OCI-LY3 (cell line): ENCODE results near the gene OR10H1.
"Not testable (repeated sequence)": the region's sequence is repeated elsewhere in the genome, so short reads cannot be mapped to it uniquely, and the experiment has no call there.

Experiments
- CTCF ChIP-seq: fragments of 200-600, 300-600 bp; sonication (generic); IDR thresholded peaks from 2 replicates; pipeline ENCODE4 v1.5.1; 2014; ENCODE audit warnings: antibody characterized with exemption, low read length, low read depth
- EZH2phosphoT487 ChIP-seq: fragments of 200-600 bp; shearing (Covaris generic); IDR thresholded peaks from 2 replicates; pipeline ENCODE4 v1.6.1; 2018; ENCODE audit warnings: antibody characterized with exemption, mixed run types, low read depth

- not testable (repeated sequence) for TF ChIP-seq CTCF, EZH2phosphoT487
Measured at GRCh38 chr19:15839888-15840287, 24.4 kb upstream of the OR10H1 start.
